ENCODE measurements around the gene LITAF. TPM values are rescaled to one million over a fixed set of nuclear protein-coding genes. Genes with fewer than 3 reads are reported as not detected.

The LITAF gene
- total RNA-seq, 1 donor from 2014 or later: 71.6 TPM

DNA sequence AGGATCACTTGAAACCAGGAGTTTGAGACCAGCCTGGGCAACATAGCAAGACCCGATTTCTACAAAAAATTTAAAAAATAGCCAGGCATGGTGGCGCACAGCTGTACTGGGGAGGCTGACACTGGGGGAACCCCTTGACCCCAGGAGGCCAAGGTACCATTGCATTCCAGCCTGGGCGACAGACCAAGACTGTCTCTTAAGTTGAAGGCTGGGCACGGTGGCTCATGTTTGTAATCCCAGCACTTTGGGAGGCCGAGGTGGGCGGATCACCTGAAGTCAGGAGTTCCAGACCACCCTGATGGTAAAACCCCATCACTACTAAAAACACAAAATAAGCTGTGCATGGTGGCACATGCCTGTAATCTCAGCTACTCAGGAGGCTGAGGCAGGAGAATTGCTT is 74.9 kb downstream of the LITAF start:
- DNase-seq (ENCODE audit: low read depth) (no peak), FAIRE-seq (no peak)
- Histone ChIP-seq H3K27me3 (ENCODE audit: control insufficient read depth, insufficient read depth, low read length) (no peaks in the 10 kb centered on the region), H3K4me3 (ENCODE audit: low read depth, low read length) (no peak overlapping the region), H3K36me3 (ENCODE audit: control insufficient read depth, insufficient read depth, low read length) (no peaks in the 10 kb centered on the region)
- TF ChIP-seq, protein P1, sequence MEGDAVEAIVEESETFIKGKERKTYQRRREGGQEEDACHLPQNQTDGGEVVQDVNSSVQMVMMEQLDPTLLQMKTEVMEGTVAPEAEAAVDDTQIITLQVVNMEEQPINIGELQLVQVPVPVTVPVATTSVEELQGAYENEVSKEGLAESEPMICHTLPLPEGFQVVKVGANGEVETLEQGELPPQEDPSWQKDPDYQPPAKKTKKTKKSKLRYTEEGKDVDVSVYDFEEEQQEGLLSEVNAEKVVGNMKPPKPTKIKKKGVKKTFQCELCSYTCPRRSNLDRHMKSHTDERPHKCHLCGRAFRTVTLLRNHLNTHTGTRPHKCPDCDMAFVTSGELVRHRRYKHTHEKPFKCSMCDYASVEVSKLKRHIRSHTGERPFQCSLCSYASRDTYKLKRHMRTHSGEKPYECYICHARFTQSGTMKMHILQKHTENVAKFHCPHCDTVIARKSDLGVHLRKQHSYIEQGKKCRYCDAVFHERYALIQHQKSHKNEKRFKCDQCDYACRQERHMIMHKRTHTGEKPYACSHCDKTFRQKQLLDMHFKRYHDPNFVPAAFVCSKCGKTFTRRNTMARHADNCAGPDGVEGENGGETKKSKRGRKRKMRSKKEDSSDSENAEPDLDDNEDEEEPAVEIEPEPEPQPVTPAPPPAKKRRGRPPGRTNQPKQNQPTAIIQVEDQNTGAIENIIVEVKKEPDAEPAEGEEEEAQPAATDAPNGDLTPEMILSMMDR (IDR thresholded peaks at IDR 0.05; ENCODE audit: insufficient read depth, low read length, severe bottlenecking): no peak

DNA sequence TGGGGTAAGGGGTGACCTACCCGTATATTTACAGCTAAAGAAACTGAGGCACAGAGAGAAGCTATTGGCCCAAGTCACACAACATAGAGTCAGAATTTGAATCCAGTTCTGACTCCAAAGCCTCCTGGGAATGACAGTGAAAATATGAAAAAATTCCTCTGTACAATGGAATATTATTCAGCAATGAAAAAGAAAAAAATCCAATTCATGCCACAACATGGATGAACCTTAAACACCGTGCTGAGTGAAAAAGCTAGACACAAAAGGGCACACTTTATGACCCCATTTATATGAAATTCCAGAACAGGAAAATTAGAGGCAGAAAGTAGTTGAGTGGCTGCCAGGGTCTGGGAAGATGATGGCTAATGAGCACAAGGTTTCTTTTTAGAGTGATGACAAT is 75.4 kb downstream of the LITAF start:
- TF ChIP-seq, protein P1 (IDR thresholded peaks at IDR 0.05; ENCODE audit: insufficient read depth, low read length, severe bottlenecking): no peak
- Histone ChIP-seq H3K27me3 (ENCODE audit: control insufficient read depth, insufficient read depth, low read length) (no peaks in the 10 kb centered on the region), H3K4me3 (ENCODE audit: low read depth, low read length) (no peak overlapping the region), H3K36me3 (ENCODE audit: control insufficient read depth, insufficient read depth, low read length) (no peaks in the 10 kb centered on the region)
- FAIRE-seq: no peak
- DNase-seq (ENCODE audit: low read depth): no peak

DNA sequence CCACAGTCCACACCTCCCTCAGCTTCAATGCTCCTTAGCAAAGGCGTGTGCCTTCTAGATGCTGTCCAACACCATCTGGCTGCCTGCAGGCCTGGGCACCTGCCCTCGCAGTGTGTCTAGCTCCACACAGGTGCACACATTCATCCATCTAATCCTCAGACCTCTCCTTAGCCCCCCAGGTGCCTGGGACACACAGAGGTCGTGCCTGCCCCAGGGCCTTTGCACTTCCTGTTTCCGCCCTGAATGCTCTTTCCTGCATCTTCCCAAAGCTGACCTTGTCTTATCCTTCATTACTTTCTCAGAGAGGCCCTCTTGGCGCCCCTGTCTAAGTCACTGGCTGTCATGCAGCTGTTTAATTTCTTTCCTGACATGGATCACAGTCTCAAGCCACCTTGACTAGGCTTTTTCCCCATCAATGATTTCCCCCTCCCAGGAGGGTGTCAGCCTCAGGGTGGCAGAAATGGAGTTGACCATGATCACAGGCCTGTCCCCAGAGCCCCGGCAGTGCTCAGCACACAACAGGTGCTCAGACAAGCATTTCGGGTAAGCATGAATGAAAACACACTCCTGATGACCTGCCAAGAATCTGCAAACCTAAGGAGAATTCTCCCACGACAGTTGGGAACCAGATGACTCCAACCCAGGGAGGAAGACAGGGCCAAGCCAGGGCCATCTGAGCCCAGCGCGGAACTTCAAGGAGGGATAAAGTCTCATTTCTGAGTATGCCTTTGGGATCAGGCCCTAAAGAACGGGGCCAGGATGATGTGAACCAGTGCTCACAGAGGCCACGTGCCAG is 76.3 kb downstream of the LITAF start:
- TF ChIP-seq, protein P1 (IDR thresholded peaks at IDR 0.05; ENCODE audit: insufficient read depth, low read length, severe bottlenecking): no peak
- no peak for FAIRE-seq
- H3K4me3 ChIP-seq (ENCODE audit: low read depth, low read length): no peak overlapping the region
- H3K36me3 ChIP-seq (ENCODE audit: control insufficient read depth, insufficient read depth, low read length): no peaks in the 10 kb centered on the region
- no peaks in the 10 kb centered on the region for H3K27me3 ChIP-seq (ENCODE audit: control insufficient read depth, insufficient read depth, low read length)
- DNase-seq (ENCODE audit: low read depth): no peak

DNA sequence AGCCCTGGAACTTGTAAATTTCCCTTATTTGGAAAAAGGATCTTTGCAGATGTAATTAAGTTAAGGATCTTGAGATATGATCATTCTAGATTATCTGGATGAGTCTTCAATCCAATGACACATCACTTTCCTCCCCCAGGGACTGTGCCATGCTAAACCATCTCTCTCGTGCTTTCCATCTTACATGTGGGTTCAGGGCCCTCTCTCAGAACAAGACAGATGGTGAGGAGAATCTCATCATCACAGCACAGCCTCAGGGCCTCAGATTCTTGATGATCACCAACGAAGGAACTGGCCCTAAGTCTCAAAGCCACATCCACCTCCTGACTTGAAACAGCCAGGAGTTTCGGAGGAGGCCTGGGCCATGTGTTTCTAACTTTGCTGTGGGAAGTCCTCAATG is 78.7 kb downstream of the LITAF start:
- DNase-seq (ENCODE audit: low read depth) (no peak), FAIRE-seq (no peak)
- TF ChIP-seq, protein P1 (IDR thresholded peaks at IDR 0.05; ENCODE audit: insufficient read depth, low read length, severe bottlenecking): no peak
- H3K27me3 ChIP-seq (ENCODE audit: control insufficient read depth, insufficient read depth, low read length): no peaks in the 10 kb centered on the region
- no peaks in the 10 kb centered on the region for H3K36me3 ChIP-seq (ENCODE audit: control insufficient read depth, insufficient read depth, low read length)
- H3K4me3 ChIP-seq (ENCODE audit: low read depth, low read length): no peak overlapping the region

DNA sequence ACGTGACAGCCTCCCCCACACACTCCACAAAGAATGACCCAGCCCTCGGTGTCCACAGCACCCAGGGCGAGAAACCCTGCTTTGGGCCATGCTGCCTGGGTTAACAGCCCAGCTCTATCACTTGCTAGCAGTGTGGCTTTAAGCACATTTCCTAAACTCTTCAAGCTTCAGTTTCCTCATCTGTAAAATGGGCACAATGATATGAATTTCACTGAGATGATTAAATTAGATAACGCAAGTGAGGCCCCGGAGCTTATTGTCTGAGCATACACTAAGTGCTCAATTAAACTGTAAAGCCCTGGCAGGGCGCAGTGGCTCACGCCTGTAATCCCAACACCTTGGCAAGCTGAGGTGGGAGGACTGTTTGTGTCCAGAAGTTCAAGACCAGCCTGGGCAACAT is 79.4 kb downstream of the LITAF start:
- Histone ChIP-seq H3K36me3 (ENCODE audit: control insufficient read depth, insufficient read depth, low read length) (no peaks in the 10 kb centered on the region), H3K4me3 (ENCODE audit: low read depth, low read length) (no peak overlapping the region), H3K27me3 (ENCODE audit: control insufficient read depth, insufficient read depth, low read length) (no peaks in the 10 kb centered on the region)
- TF ChIP-seq, protein P1 (IDR thresholded peaks at IDR 0.05; ENCODE audit: insufficient read depth, low read length, severe bottlenecking): no peak
- no peak for FAIRE-seq
- no peak for DNase-seq (ENCODE audit: low read depth)

All from bronchial epithelial cell (primary cell).